ENCODE data around the gene NUDT16L1.

Gene NUDT16L1

DNA sequence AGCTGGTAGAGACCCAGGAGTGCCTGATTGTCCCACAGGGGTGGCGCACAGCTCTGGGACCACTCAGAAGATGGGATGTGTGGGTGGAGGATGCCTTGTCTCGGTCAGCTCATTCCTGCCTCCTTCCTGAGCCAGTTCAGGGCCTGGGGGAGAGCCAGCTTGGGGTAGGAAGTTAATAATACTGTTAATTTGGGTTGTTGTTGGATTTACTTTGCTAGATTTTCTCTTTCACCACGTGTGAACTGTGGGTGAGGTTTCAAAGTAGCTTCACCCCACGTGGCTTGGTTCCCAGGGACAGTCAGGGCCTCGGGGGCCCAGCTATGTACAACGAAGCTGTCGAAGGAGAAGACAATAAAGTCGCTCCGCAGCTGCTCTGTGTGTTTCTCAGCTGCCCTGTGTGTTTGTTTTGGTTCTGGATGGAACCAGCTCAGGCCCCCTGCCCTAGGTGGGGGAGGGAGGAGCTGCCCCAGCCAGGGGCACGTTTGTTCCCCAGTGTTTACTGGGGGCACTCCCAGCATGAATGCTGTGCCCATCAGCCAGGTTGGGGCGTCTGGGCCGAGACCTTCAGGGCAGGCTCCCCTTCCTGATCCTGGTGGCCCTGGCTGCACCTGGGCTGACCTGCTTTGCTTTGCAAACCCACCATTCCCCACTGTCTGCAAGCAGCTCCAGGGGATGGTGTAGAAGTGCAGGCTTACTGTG is 2.3 kb downstream of the NUDT16L1 start:
- no peak for DNase-seq (ENCODE audit: low spot score)

- DNase-seq (ENCODE audit: low spot score): no peak
Measured at GRCh38 chr16:4696172-4696904, 3.0 kb downstream of the NUDT16L1 start.

DNA sequence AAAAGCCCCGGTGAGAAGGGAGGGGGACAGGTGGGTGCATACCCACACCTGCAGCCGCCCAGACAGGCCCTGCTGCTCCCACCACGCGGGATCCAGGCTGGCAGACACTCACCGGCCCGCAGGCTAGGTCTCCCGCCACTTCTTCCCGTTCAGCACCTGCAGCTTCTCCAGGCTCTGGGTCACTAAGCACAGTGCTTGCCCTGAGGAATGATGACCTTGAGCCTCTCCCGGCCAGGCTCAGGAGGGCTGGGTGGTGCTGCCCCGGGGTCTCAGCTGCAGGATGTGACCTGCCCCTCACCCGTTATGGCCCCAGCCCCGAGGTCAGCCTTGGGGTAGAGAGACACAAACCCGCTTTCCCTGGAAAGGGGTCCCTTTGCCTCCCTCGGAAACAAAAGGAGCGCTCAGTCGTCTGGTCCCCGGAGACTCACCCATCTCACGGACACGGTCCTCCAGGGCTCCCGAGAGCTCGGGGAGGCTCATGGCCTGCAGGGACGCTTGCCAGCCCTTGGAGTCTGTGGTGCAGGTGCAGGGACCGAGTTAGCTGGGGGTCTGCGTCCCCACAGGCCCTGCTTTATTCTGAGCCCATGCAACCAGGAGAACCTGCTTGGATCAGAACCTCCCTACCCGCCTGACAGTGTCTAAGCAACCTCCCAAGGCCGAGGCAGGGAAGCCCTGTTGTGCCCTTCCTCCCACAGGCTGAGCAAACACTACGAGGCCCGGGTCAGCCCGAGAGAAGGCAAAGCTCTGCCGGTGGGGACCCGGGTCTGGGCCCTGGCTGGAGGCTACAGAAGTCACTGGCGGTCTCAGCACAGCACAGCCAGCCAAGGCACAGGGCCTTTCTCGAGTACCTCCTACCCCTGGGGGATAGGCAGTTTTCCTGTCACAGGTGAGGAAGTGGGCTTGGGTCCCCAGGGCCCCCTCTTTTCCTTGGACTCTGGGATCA is 3.8 kb downstream of the NUDT16L1 start:
- no peak for DNase-seq (ENCODE audit: low spot score)

DNA sequence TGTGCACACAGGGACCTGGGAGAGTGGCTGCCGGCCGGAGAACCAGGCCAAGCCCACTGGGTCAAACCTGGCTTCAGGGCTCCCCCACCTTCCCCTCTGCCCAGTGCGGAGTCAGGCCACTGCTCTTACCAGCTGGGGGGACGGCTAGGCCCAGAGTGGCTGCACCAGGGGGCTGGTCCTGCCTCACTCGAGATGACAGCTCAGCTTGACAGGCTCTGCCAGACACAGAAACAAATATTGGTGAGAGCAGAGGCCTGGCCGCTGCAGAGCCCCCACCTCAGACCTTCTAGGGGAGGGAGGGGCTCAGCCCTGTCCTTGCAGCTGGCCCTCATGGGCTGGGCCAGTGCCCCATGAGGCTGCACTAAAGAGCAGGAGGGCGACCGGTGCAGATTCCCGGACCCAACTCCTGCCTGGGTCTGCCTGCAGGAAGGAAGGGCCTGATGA is 4.5 kb downstream of the NUDT16L1 start:
- no peak for DNase-seq (ENCODE audit: low spot score)

DNA sequence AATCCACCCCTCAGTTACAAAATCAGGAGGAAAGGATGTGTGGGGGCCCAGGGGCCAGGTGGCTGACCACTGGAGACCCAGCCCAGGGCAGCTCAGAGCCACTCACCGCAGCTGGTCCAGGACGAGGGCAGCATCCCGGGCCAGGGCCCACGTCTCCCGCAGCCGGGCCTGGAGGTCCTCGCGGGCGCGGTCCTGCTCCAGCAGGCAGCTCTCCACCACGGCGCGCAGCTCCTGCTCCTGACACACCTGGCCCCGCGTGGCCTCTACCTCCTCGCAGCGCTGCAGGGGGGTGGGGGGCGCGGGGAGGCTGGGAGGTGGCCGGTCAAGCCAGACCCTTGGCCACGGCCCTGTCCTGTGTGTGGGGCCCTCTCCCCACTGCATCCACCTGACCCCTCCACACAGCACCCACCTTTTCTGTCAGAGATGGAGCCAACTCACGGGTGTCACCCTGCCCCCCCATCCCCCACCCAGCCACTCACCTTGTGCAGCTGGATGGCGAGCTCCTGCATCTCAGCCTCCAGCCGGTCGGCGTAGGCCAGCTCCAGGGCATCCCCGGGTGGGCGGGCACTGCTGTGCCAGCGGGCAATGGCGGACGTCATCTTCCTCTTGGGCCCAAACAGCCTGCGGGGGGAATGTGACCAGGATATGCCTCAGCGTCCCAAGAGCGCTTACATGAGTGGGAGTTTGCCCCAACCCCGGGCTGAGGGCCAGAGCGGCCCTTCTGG is 5.1 kb downstream of the NUDT16L1 start:
- DNase-seq (ENCODE audit: low spot score): no peak

- no peak for DNase-seq (ENCODE audit: low spot score)
Measured at GRCh38 chr16:4699046-4699556, 5.7 kb downstream of the NUDT16L1 start.

- DNase-seq (ENCODE audit: low spot score): no peak
Measured at GRCh38 chr16:4700380-4700996, 7.1 kb downstream of the NUDT16L1 start.

DNA sequence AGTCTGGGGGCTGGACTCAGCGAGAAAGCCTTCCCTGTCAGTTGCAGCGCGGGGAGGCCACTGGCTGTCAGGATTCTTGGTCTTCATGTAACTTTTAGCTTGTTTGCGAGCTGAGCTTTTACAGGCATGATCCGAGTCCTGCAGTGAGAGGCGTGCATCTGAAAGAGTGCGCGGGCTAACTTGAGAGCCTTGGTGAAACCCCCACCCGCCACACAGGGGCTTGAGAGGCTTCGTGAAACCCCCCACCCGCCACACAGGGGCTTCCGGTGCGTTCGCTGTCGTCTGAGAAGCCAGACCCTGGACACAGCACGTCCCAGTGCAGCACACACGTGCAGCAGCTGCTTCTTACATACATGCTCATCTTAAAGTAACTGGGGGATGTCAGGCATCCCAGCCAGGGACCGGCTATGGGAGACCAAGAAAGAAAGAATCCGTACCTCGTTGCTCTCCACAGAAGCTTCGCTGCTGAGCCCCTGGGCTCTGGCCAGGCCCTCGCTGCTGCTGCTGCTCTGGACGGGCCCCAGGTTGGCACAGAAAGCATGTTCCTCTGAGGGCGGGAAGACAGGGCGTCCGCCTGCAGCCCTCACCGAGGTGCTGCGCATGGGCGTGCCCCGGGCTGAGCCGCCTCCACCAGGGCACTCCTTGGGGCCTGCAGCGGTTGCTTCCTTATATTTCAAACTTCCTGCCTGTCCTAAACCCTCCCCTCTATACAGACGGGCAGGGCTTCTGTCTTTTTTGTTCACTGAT is 7.8 kb downstream of the NUDT16L1 start:
- no peak for DNase-seq (ENCODE audit: low spot score)

- no peak for DNase-seq (ENCODE audit: low spot score)
Measured at GRCh38 chr16:4701791-4702465, 8.6 kb downstream of the NUDT16L1 start.

DNA sequence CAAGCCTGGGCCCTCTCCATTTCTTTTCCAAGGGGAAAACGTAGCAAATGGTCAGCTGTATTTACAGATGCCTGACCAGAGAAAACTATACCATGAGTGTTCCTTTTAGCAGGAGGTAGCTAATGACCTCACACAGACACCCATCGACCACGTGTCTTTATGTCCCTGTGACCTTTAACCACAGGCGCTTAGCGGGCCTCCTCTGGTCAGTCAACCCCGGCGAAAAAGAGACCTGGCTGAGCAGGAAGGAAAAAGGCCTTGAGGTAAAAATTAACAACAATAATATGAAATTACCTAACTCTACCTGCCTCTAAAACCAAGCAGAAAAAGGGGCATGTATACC is 9.1 kb downstream of the NUDT16L1 start:
- DNase-seq (ENCODE audit: low spot score): no peak

GRCh38 chr16:4703906-4704305 is 10.5 kb downstream of the NUDT16L1 start:
- DNase-seq (ENCODE audit: low spot score): no peak

GRCh38 chr16:4704491-4704890 is 11.1 kb downstream of the NUDT16L1 start:
- no peak for DNase-seq (ENCODE audit: low spot score)

DNA sequence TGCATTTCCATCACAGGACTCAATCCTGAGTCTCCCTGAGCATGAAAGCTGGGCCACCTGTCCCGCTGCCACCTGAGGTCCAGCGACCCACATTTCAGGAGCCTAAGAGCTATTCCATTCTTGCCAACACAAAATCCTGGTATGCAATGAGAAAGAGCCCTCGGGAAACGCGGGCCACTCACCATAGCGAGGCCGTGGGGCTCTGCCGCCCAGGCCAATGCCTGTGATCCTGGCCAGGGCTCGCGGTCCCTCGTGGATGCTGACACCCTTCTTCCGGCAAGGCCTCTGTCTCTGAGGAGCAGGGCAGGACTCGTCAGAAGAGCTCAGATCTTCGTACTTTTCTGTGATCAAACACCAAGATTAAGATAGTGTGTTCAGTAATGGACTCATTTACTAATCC is 11.6 kb downstream of the NUDT16L1 start:
- DNase-seq (ENCODE audit: low spot score): no peak

- no peak for DNase-seq (ENCODE audit: low spot score)
Measured at GRCh38 chr16:4706871-4707270, 13.5 kb downstream of the NUDT16L1 start.

- no peak for DNase-seq (ENCODE audit: low spot score)
Measured at GRCh38 chr16:4709481-4709880, 16.1 kb downstream of the NUDT16L1 start.

DNA sequence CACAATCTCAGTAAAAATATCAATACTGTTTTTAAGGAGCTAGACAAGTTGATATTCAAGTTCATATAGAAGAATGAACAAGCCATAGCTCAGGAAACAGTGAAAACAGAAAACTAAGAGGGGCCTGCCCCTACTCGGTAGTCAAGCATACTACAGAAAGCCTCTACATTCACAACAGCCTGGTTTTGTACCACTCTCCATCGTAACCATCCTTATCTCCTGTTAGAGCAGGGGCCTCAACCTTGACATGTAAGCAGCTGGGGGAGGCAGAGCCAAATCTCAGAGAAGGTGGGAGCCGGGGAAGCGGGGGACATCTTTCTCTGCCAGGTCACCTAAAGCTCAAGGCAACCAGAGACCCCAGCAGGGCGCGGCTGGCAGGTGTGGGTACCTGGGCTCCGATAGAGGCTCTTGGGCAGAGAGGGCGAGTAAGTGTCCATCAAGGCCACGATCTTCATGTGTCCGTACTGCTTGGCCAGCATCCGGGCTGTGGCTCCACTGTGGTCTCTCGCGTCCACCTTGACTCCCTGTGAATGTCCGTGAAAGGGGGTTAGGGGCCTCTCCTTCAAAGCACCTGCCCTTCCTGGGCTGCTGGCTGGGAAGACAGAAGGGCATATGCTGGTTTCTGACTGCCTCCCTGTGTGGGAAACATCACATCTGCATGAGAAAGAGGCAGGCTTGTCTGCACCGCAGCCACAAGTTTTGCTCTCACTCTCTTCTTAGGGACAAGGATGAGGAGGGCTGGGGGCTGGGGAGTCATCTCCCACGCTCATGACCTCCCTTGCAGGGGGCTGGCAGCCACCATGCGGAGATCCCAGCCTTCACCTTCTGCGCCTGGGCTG is 20.5 kb downstream of the NUDT16L1 start:
- DNase-seq (ENCODE audit: low spot score): no peak

GRCh38 chr16:4714996-4715395 is 21.6 kb downstream of the NUDT16L1 start:
- no peak for DNase-seq (ENCODE audit: low spot score)

- no peak for DNase-seq (ENCODE audit: low spot score)
Measured at GRCh38 chr16:4718466-4718865, 25.1 kb downstream of the NUDT16L1 start.

Data from putamen (tissue), 1 donor.